Prostate gland (tissue), 2 donors: ENCODE results near the gene ZNF598. TPM values are rescaled to one million over a fixed set of nuclear protein-coding genes. Genes with fewer than 3 reads are reported as not detected.

Source experiments
- DNase-seq: peaks from one replicate; pipeline ENCODE4 v3.0.0-alpha.2; 2019; ENCODE audit warnings: low spot score
- H3K27ac ChIP-seq, 2 donors: fragments of 200-600 bp; sonication (generic); 2 replicates each; pipeline ENCODE4 v1.5.1; 2017 to 2019
- H3K27me3 ChIP-seq: fragments of 200-600 bp; sonication (generic); replicated peaks from 2 replicates; pipeline ENCODE4 v1.5.1; 2019; ENCODE audit not compliant: insufficient read depth
- H3K36me3 ChIP-seq, 2 donors: fragments of 200-600 bp; sonication (generic); 1 replicate in 1 of 2; 2 replicates in 1 of 2; pipeline versions ENCODE4 v1.5.1 to v1.8.1; 2017 to 2019
- H3K4me1 ChIP-seq: fragments of 200-600 bp; sonication (generic); replicated peaks from 2 replicates; pipeline ENCODE4 v1.5.1; 2019
- H3K4me3 ChIP-seq, 2 donors: fragments of 200-600 bp; sonication (generic); 2 replicates each; pipeline ENCODE4 v1.5.1; 2017 to 2019
- H3K9me3 ChIP-seq: fragments of 200-600 bp; sonication (generic); 2 replicates; pipeline ENCODE4 v1.5.1; 2017
- POLR2A ChIP-seq: fragments of 450-650 bp; IDR thresholded peaks from one replicate; pipeline ENCODE4 v1.6.1; 2016; ENCODE audit warnings: antibody characterized with exemption, mild to moderate bottlenecking
- POLR2AphosphoS5 ChIP-seq: sonication (generic); formaldehyde crosslinking; IDR thresholded peaks from one replicate; pipeline ENCODE4 v1.6.1; 2017; ENCODE audit warnings: antibody characterized with exemption
- WGBS: methylation state at CpG from one replicate; pipeline ENCODE4 v1.1.5; 2018; 5-methylcytosine and 5-hydroxymethylcytosine counted together
- intact Hi-C: fragments of 100-400 bp; cut with DNase I; formaldehyde crosslinking; loops from one replicate; pipeline ENCODE4 v1.14.2; 2022
- small RNA-seq, 2 donors: library from RNA; depleted of rRNA; stranded (forward); fragments of <200 nt; gene quantifications; one replicate each; pipeline ENCODE3, GENCODE V24; 2016
- total RNA-seq, 2 donors: library from RNA; depleted of rRNA; stranded (reverse); fragments of >200 nt; gene quantifications; one replicate each; pipeline ENCODE4 v1.1.0, GENCODE V29; 2016
- TF ChIP-seq, protein P1 (sequence below), 4 experiments: fragments of 200-600 bp in 2 of 4; fragments of 450-650 bp in 2 of 4; sonication (generic) in 2 of 4; IDR thresholded peaks; 1 replicate in 3 of 4; 2 replicates in 1 of 4; pipeline ENCODE4 v1.5.1; 2016 to 2019; ENCODE audit warnings: antibody characterized with exemption in 4 of 4, mild to moderate bottlenecking in 2 of 4, moderate library complexity in 2 of 4

The ZNF598 gene
- total RNA-seq, 2 donors from 2014 or later: 30.7 to 74.3 TPM

- Histone ChIP-seq H3K27ac (no peak overlapping the region), H3K27me3 (no peaks in the 10 kb centered on the region), H3K9me3 (no peaks in the 10 kb centered on the region), H3K36me3 (no peaks in the 10 kb centered on the region), H3K4me1 (no peaks in the 10 kb centered on the region), H3K4me3 (no peak overlapping the region)
- TF ChIP-seq POLR2A: no peak
- no peak for TF ChIP-seq POLR2AphosphoS5
- TF ChIP-seq, protein P1, sequence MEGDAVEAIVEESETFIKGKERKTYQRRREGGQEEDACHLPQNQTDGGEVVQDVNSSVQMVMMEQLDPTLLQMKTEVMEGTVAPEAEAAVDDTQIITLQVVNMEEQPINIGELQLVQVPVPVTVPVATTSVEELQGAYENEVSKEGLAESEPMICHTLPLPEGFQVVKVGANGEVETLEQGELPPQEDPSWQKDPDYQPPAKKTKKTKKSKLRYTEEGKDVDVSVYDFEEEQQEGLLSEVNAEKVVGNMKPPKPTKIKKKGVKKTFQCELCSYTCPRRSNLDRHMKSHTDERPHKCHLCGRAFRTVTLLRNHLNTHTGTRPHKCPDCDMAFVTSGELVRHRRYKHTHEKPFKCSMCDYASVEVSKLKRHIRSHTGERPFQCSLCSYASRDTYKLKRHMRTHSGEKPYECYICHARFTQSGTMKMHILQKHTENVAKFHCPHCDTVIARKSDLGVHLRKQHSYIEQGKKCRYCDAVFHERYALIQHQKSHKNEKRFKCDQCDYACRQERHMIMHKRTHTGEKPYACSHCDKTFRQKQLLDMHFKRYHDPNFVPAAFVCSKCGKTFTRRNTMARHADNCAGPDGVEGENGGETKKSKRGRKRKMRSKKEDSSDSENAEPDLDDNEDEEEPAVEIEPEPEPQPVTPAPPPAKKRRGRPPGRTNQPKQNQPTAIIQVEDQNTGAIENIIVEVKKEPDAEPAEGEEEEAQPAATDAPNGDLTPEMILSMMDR (IDR thresholded peaks at IDR 0.05): no peak
- no peak for DNase-seq
- intact Hi-C loops: no loop called here
- 94% methylated on average over 21 of the region's 22 CpGs for WGBS
These were observed 55.9 kb downstream of the ZNF598 start for GRCh38 chr16:1953734-1954133.

DNA sequence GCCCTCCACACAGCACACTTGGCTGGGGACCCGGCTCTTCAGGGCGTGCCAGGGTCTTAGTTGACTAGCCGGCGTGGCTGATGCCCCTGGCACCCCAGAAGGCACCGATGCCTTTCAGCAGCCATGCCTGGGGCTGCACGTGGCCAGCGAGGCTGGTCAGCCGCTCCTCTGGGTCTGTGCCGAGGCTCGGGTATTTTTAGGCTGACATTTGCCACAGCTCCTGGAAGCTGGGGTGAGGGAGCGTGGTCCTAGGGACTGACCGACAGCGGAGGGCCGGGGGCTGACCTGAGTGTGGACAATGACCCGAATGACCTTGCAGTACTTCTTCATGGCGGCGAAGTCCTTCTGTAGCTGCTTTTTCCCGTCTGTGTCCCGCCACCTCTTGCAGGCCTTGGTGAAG, 59.1 kb downstream of the ZNF598 start:
- WGBS: 80% methylated on average over 19 of the region's 19 CpGs
- TF ChIP-seq POLR2AphosphoS5 (no peak), POLR2A (no peak)
- TF ChIP-seq, protein P1 (IDR thresholded peaks at IDR 0.05): no peak
- Histone ChIP-seq H3K27me3 (no peaks in the 10 kb centered on the region), H3K36me3 (no peaks in the 10 kb centered on the region), H3K4me3 (no peak overlapping the region), H3K9me3 (no peaks in the 10 kb centered on the region), H3K4me1 (no peaks in the 10 kb centered on the region), H3K27ac (no peak overlapping the region)
- intact Hi-C loops: no loop called here
- DNase-seq: no peak

GRCh38 chr16:1950047-1950446, 59.6 kb downstream of the ZNF598 start:
- H3K36me3 ChIP-seq: no peaks in the 10 kb centered on the region
- H3K4me1 ChIP-seq: no peaks in the 10 kb centered on the region
- DNase-seq: no peak
- H3K9me3 ChIP-seq: no peaks in the 10 kb centered on the region
- WGBS: 33% methylated on average over 7 of the region's 7 CpGs
- no peak overlapping the region for H3K27ac ChIP-seq
- H3K27me3 ChIP-seq: no peaks in the 10 kb centered on the region
- intact Hi-C loops: no loop called here
- TF ChIP-seq, protein P1 (IDR thresholded peaks at IDR 0.05): no peak
- TF ChIP-seq POLR2A: no peak
- no peak for TF ChIP-seq POLR2AphosphoS5
- H3K4me3 ChIP-seq: no peak overlapping the region

GRCh38 chr16:1949507-1949906, 60.1 kb downstream of the ZNF598 start:
- intact Hi-C loops: no loop called here
- Histone ChIP-seq H3K4me1 (no peaks in the 10 kb centered on the region), H3K36me3 (no peaks in the 10 kb centered on the region), H3K9me3 (no peaks in the 10 kb centered on the region), H3K27me3 (no peaks in the 10 kb centered on the region), H3K4me3 (no peak overlapping the region), H3K27ac (no peak overlapping the region)
- no peak for DNase-seq
- TF ChIP-seq POLR2A (no peak), POLR2AphosphoS5 (no peak)
- TF ChIP-seq, protein P1 (IDR thresholded peaks at IDR 0.05): no peak
- 86% methylated on average over 11 of the region's 11 CpGs for WGBS

Small RNAs within 50 kb of the gene (small RNA-seq; reads per million reads assigned to genes)
- 0 reads per million in 2 donors for gene AC005363.2
- 0 reads per million in 2 donors for gene RN7SL219P
- 0 reads per million in 2 donors for gene SNORA10
- gene SNORA64: 0 reads per million in 2 donors

Other genes with a start within 250 kb of the ZNF598 start
- gene NME3, start 238.3 kb downstream of the ZNF598 start, total RNA-seq: 100 to 1,000 TPM; 135 to 252 TPM
- 10 to 100 TPM; 18.3 to 53.9 TPM for gene EME2, start 237.0 kb downstream of the ZNF598 start, total RNA-seq
- 100 to 1,000 TPM in 1 of 2 donors, 10 to 100 TPM in 1; 97.4 to 125 TPM for gene MRPS34, start 236.7 kb downstream of the ZNF598 start, total RNA-seq
- gene SPSB3, start 227.2 kb downstream of the ZNF598 start, total RNA-seq: 100 to 1,000 TPM in 1 of 2 donors, 10 to 100 TPM in 1; 87.8 to 138 TPM
- 100 to 1,000 TPM in 1 of 2 donors, 10 to 100 TPM in 1; 98.4 to 233 TPM for gene NUBP2, start 226.9 kb downstream of the ZNF598 start, total RNA-seq
- gene IGFALS, start 216.1 kb downstream of the ZNF598 start, total RNA-seq: 1 to 10 TPM in 1 of 2 donors, under 1 TPM in 1; 0.82 to 1.9 TPM
- 100 to 1,000 TPM in 1 of 2 donors, 10 to 100 TPM in 1; 98.6 to 145 TPM for gene HAGH, start 183.0 kb downstream of the ZNF598 start, total RNA-seq
- gene FAHD1, start 182.6 kb downstream of the ZNF598 start, total RNA-seq: 10 to 100 TPM; 42.3 to 45.5 TPM
- 10 to 100 TPM in 1 of 2 donors, not detected in 1; 14.4 TPM for gene MEIOB, start 137.7 kb downstream of the ZNF598 start, total RNA-seq
- under 1 TPM; 0.77 to 0.91 TPM for gene HS3ST6, start 91.4 kb downstream of the ZNF598 start, total RNA-seq
- 10 to 100 TPM; 11.0 to 12.4 TPM for gene MSRB1, start 66.6 kb downstream of the ZNF598 start, total RNA-seq
- gene RPL3L, start 55.1 kb downstream of the ZNF598 start, total RNA-seq: under 1 TPM; 0.51 to 0.82 TPM
- 100 to 1,000 TPM; 172 to 333 TPM for gene NDUFB10, start 50.3 kb downstream of the ZNF598 start, total RNA-seq
- gene RPS2, start 45.0 kb downstream of the ZNF598 start, total RNA-seq: 1,000 to 10,000 TPM; 2,046 to 2,467 TPM
- gene RNF151, start 43.0 kb downstream of the ZNF598 start, total RNA-seq: 1 to 10 TPM in 1 of 2 donors, not detected in 1; 7.2 TPM
- gene TBL3, start 37.8 kb downstream of the ZNF598 start, total RNA-seq: 10 to 100 TPM; 54.3 to 57.1 TPM
- 1 to 10 TPM in 1 of 2 donors, under 1 TPM in 1; 0.32 to 5.0 TPM for gene NOXO1, start 28.4 kb downstream of the ZNF598 start, total RNA-seq
- gene GFER, start 25.6 kb downstream of the ZNF598 start, total RNA-seq: 10 to 100 TPM; 21.1 to 26.6 TPM
- gene SYNGR3, start 19.9 kb downstream of the ZNF598 start, total RNA-seq: 10 to 100 TPM in 1 of 2 donors, 1 to 10 TPM in 1; 4.0 to 16.1 TPM
- gene NPW, start 10.0 kb upstream of the ZNF598 start, total RNA-seq: 1 to 10 TPM; 1.8 to 3.6 TPM
- gene NHERF2, start 17.1 kb upstream of the ZNF598 start, total RNA-seq: 100 to 1,000 TPM; 118 to 170 TPM
- 10 to 100 TPM; 16.4 to 24.9 TPM for gene NTHL1, start 38.0 kb upstream of the ZNF598 start, total RNA-seq
- 100 to 1,000 TPM in 1 of 2 donors, 10 to 100 TPM in 1; 86.3 to 168 TPM for gene TSC2, start 38.2 kb upstream of the ZNF598 start, total RNA-seq
- 100 to 1,000 TPM; 205 to 349 TPM for gene PKD1, start 126.1 kb upstream of the ZNF598 start, total RNA-seq
- 1 to 10 TPM; 1.8 to 5.1 TPM for gene RAB26, start 138.8 kb upstream of the ZNF598 start, total RNA-seq
- gene TRAF7, start 146.0 kb upstream of the ZNF598 start, total RNA-seq: 10 to 100 TPM; 40.0 to 51.5 TPM
- gene CASKIN1, start 186.8 kb upstream of the ZNF598 start, total RNA-seq: 1 to 10 TPM in 1 of 2 donors, under 1 TPM in 1; 0.77 to 5.3 TPM
- gene MLST8, start 195.6 kb upstream of the ZNF598 start, total RNA-seq: 100 to 1,000 TPM in 1 of 2 donors, 10 to 100 TPM in 1; 55.9 to 110 TPM
- 10 to 100 TPM; 18.4 to 26.2 TPM for gene BRICD5, start 201.0 kb upstream of the ZNF598 start, total RNA-seq
- gene PGP, start 205.0 kb upstream of the ZNF598 start, total RNA-seq: 10 to 100 TPM; 12.7 to 23.7 TPM
- gene E4F1, start 213.8 kb upstream of the ZNF598 start, total RNA-seq: 10 to 100 TPM; 38.7 to 69.1 TPM
- gene DNASE1L2, start 226.6 kb upstream of the ZNF598 start, total RNA-seq: 1 to 10 TPM in 1 of 2 donors, under 1 TPM in 1; 0.77 to 4.6 TPM
- gene ECI1, start 241.8 kb upstream of the ZNF598 start, total RNA-seq: 10 to 100 TPM; 48.5 to 87.0 TPM